ENCODE data around the gene CACNA2D4.

DNA sequence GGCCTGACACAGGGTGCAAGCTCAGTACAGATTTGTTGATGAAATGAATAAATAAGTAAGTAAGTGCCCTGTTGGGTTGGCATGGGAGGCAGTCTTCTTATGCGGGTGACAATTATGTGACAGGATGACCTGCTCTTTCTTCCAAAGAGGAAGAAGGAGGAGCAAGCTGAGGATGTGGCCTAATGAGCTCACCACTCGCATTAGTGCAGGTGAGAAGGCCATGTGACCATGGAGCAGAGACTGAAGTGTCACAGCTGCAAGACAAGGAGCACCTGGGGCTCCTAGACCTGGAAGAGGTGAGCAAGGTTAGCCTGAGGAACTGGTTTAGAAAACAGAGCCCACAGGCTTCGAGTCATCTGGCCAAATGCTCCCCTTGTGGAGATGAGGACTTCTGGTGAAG, 63.2 kb downstream of the CACNA2D4 start:
- TF ChIP-seq, protein P1, sequence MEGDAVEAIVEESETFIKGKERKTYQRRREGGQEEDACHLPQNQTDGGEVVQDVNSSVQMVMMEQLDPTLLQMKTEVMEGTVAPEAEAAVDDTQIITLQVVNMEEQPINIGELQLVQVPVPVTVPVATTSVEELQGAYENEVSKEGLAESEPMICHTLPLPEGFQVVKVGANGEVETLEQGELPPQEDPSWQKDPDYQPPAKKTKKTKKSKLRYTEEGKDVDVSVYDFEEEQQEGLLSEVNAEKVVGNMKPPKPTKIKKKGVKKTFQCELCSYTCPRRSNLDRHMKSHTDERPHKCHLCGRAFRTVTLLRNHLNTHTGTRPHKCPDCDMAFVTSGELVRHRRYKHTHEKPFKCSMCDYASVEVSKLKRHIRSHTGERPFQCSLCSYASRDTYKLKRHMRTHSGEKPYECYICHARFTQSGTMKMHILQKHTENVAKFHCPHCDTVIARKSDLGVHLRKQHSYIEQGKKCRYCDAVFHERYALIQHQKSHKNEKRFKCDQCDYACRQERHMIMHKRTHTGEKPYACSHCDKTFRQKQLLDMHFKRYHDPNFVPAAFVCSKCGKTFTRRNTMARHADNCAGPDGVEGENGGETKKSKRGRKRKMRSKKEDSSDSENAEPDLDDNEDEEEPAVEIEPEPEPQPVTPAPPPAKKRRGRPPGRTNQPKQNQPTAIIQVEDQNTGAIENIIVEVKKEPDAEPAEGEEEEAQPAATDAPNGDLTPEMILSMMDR (IDR thresholded peaks at IDR 0.05), result no peak
- TF ChIP-seq POLR2A (IDR thresholded peaks at IDR 0.05), result no peak
